H1 (cell line): ENCODE results near the gene EFEMP2. TPM values are rescaled to one million over a fixed set of nuclear protein-coding genes. Genes with fewer than 3 reads are reported as not detected.

ENCODE experiments used
- CTCF ChIA-PET: fragments of 300-600 bp; sonication (Branson Sonifier 250); formaldehyde crosslinking; loops from one replicate; lab custom pipeline; 2021; ENCODE audit not compliant: partially characterized antibody; lab: Charles Lee
- POLR2A ChIA-PET: fragments of 300-600 bp; sonication (Branson Sonifier 250); formaldehyde crosslinking; loops from one replicate; lab custom pipeline; 2021; ENCODE audit warnings: inconsistent platforms; ENCODE audit not compliant: partially characterized antibody; lab: Charles Lee
- DNase-seq, 2 experiments: peaks; one replicate each; pipeline versions ENCODE4 v3.0.0 to v3.0.0-alpha.2; 2010 to 2022; ENCODE audit warnings: low spot score in 2 of 2, low read depth in 1 of 2, mixed read lengths in 1 of 2
- FAIRE-seq: peaks from 2 replicates; lab custom pipeline; 2011; peaks lifted over from hg19 to GRCh38; lab: Jason Lieb, UNC
- H2AFZ ChIP-seq: 2 replicates; pipeline ENCODE4 v1.8.1; 2012; ENCODE audit warnings: low read length, inconsistent platforms
- H2AK5ac ChIP-seq: 2 replicates; pipeline ENCODE4 v1.6.1; 2013; ENCODE audit warnings: low read depth, low read length
- H2BK120ac ChIP-seq: replicated peaks from 2 replicates; pipeline ENCODE3; 2013; ENCODE audit warnings: low read depth, low read length, inconsistent platforms
- H2BK12ac ChIP-seq: 2 replicates; pipeline ENCODE4 v1.6.1; 2013; ENCODE audit warnings: low read depth, low read length
- H2BK15ac ChIP-seq: 2 replicates; pipeline ENCODE4 v1.6.1; 2013; ENCODE audit warnings: low read length
- H2BK20ac ChIP-seq: 2 replicates; pipeline ENCODE4 v1.6.1; 2013; ENCODE audit warnings: low read length
- H2BK5ac ChIP-seq: 2 replicates; pipeline ENCODE4 v1.6.1; 2013; ENCODE audit warnings: low read depth, low read length
- H3K14ac ChIP-seq: 2 replicates; pipeline ENCODE4 v1.6.1; 2013; ENCODE audit warnings: inconsistent platforms; ENCODE audit not compliant: insufficient read length
- H3K18ac ChIP-seq: 2 replicates; pipeline ENCODE4 v1.6.1; 2013; ENCODE audit warnings: low read length; ENCODE audit errors: extremely low read depth
- H3K23ac ChIP-seq: 2 replicates; pipeline ENCODE4 v1.6.1; 2013; ENCODE audit warnings: inconsistent platforms; ENCODE audit not compliant: insufficient read length
- H3K23me2 ChIP-seq: 2 replicates; pipeline ENCODE4 v1.6.1; 2013; ENCODE audit warnings: low read depth, low read length
- H3K27ac ChIP-seq: 2 replicates; pipeline ENCODE4 v1.6.1; 2011; ENCODE audit warnings: low read depth, low read length, inconsistent platforms
- H3K27me3 ChIP-seq, 4 experiments: replicated peaks in 1 of 4; 1 replicate in 1 of 4; 2 replicates in 3 of 4; pipeline versions ENCODE4 v1.6.1 to v1.8.1; 2011 to 2013; ENCODE audit warnings: low read length in 3 of 4, mild to moderate bottlenecking in 3 of 4, inconsistent platforms in 2 of 4, mixed read lengths in 2 of 4, moderate library complexity in 1 of 4; ENCODE audit not compliant: control insufficient read depth in 3 of 4, insufficient read depth in 3 of 4; ENCODE audit errors: extremely low read depth in 1 of 4
- H3K36me3 ChIP-seq, 4 experiments: 2 replicates each; pipeline versions ENCODE4 v1.6.1 to v1.8.1; 2011 to 2013; ENCODE audit warnings: mild to moderate bottlenecking in 4 of 4, low read length in 3 of 4, moderate library complexity in 2 of 4, control low read depth in 1 of 4, inconsistent platforms in 1 of 4; ENCODE audit not compliant: insufficient read depth in 4 of 4, control insufficient read depth in 2 of 4
- H3K4ac ChIP-seq: replicated peaks from 2 replicates; pipeline ENCODE3; 2013; ENCODE audit warnings: low read length, low read depth, mixed read lengths, inconsistent platforms; ENCODE audit not compliant: insufficient read length
- H3K4me1 ChIP-seq, 4 experiments: replicated peaks in 1 of 4; 1 replicate in 1 of 4; 2 replicates in 3 of 4; pipeline versions ENCODE4 v1.6.1 to v1.8.1; 2011 to 2013; ENCODE audit warnings: low read length in 3 of 4, inconsistent platforms in 2 of 4, mixed read lengths in 1 of 4; ENCODE audit not compliant: insufficient read depth in 4 of 4, control insufficient read depth in 3 of 4
- H3K4me2 ChIP-seq, 2 experiments: 2 replicates each; pipeline versions ENCODE4 v1.6.1 to v1.8.1; 2011 to 2013; ENCODE audit warnings: low read depth in 2 of 2, low read length in 2 of 2, control low read depth in 1 of 2, inconsistent platforms in 1 of 2, mild to moderate bottlenecking in 1 of 2; ENCODE audit not compliant: insufficient read depth in 1 of 2
- H3K4me3 ChIP-seq, 4 experiments: fragments of 200-600, 300-600 bp in 1 of 4; sonication (generic), shearing (Covaris generic), sonication (Bioruptor Twin) in 1 of 4; 2 replicates each; pipeline versions ENCODE4 v1.5.1 to v1.8.1; 2011 to 2016; ENCODE audit warnings: low read length in 4 of 4, low read depth in 3 of 4, control low read depth in 2 of 4, inconsistent platforms in 2 of 4, mild to moderate bottlenecking in 2 of 4, mixed read lengths in 1 of 4, moderate library complexity in 1 of 4; ENCODE audit not compliant: insufficient read depth in 2 of 4; ENCODE audit errors: extremely low read depth in 1 of 4
- H3K56ac ChIP-seq: replicated peaks from 2 replicates; pipeline ENCODE3; 2013; ENCODE audit warnings: low read depth, mild to moderate bottlenecking, mixed read lengths, low read length, inconsistent platforms; ENCODE audit not compliant: insufficient read length
- H3K79me1 ChIP-seq: 2 replicates; pipeline ENCODE4 v1.6.1; 2013; ENCODE audit warnings: low read depth, low read length, control low read depth
- H3K79me2 ChIP-seq, 2 experiments: 2 replicates each; pipeline versions ENCODE4 v1.6.1 to v1.8.1; 2012 to 2013; ENCODE audit warnings: low read length in 2 of 2, mild to moderate bottlenecking in 2 of 2, inconsistent platforms in 1 of 2; ENCODE audit not compliant: insufficient read depth in 2 of 2, control insufficient read depth in 1 of 2
- H3K9ac ChIP-seq, 4 experiments: replicated peaks in 1 of 4; 1 replicate in 1 of 4; 2 replicates in 3 of 4; pipeline versions ENCODE4 v1.6.1 to v1.8.1; 2011 to 2013; ENCODE audit warnings: low read depth in 3 of 4, low read length in 3 of 4, control low read depth in 2 of 4, mild to moderate bottlenecking in 2 of 4, moderate library complexity in 2 of 4, inconsistent platforms in 1 of 4; ENCODE audit errors: extremely low read depth in 1 of 4
- H3K9me3 ChIP-seq, 2 experiments: 2 replicates each; pipeline versions ENCODE4 v1.6.1 to v1.8.1; 2012 to 2013; ENCODE audit warnings: mild to moderate bottlenecking in 2 of 2, moderate library complexity in 2 of 2, control low read depth in 1 of 2, inconsistent platforms in 1 of 2, low read depth in 1 of 2, low read length in 1 of 2, mixed read lengths in 1 of 2; ENCODE audit not compliant: insufficient read depth in 2 of 2
- H4K20me1 ChIP-seq, 2 experiments: replicated peaks in 1 of 2; 2 replicates each; pipeline versions ENCODE3 to v1.8.1; 2011 to 2013; ENCODE audit warnings: inconsistent platforms in 2 of 2, low read length in 2 of 2, mild to moderate bottlenecking in 1 of 2; ENCODE audit not compliant: insufficient read depth in 2 of 2, control insufficient read depth in 1 of 2
- H4K5ac ChIP-seq: 2 replicates; pipeline ENCODE4 v1.6.1; 2013; ENCODE audit warnings: low read length, low read depth, mixed read lengths, inconsistent platforms; ENCODE audit not compliant: insufficient read length
- H4K8ac ChIP-seq: 2 replicates; pipeline ENCODE4 v1.8.0; 2013; ENCODE audit warnings: mild to moderate bottlenecking, moderate library complexity, low read length, inconsistent platforms; ENCODE audit not compliant: insufficient read depth; ENCODE audit errors: extremely low read depth
- H4K91ac ChIP-seq: replicated peaks from 2 replicates; pipeline ENCODE3; 2013; ENCODE audit warnings: low read length, mixed read lengths, inconsistent platforms; ENCODE audit not compliant: insufficient read length
- ASH2L ChIP-seq: fragments of 200-600, 300-600 bp; sonication (generic); IDR thresholded peaks from one replicate; pipeline ENCODE4 v1.7.1; 2017; ENCODE audit warnings: low read length
- CTBP2 ChIP-seq: IDR thresholded peaks from 2 replicates; pipeline ENCODE4 v1.7.0; 2011; ENCODE audit warnings: borderline replicate concordance, mild to moderate bottlenecking, moderate library complexity, mixed read lengths, low read length; ENCODE audit not compliant: insufficient read depth, insufficient read length
- GABPA ChIP-seq: IDR thresholded peaks from 2 replicates; pipeline ENCODE4 v1.6.1; 2011; ENCODE audit warnings: mild to moderate bottlenecking, low read length, moderate library complexity, borderline replicate concordance; ENCODE audit not compliant: insufficient read depth
- HDAC6 ChIP-seq: IDR thresholded peaks from one replicate; pipeline ENCODE4 v1.7.1; 2012; ENCODE audit warnings: low read depth, mild to moderate bottlenecking, inconsistent platforms, low read length, moderate library complexity
- KDM5A ChIP-seq: fragments of 200-600 bp; IDR thresholded peaks from 2 replicates; pipeline ENCODE4 v1.7.1; 2012; ENCODE audit warnings: mild to moderate bottlenecking, low read length, inconsistent platforms, mixed read lengths
- MAFK ChIP-seq: IDR thresholded peaks from 2 replicates; pipeline ENCODE4 v1.6.1; 2012; ENCODE audit warnings: low read depth, mild to moderate bottlenecking, improper control_type of control experiment, low read length
- NRF1 ChIP-seq: IDR thresholded peaks from 2 replicates; pipeline ENCODE4 v1.6.1; 2011; ENCODE audit warnings: mild to moderate bottlenecking, low read depth, low read length, improper control_type of control experiment
- POLR2A ChIP-seq, 2 experiments: IDR thresholded peaks; 1 replicate in 1 of 2; 2 replicates in 1 of 2; pipeline ENCODE4 v1.6.1; 2011; ENCODE audit warnings: low read depth in 2 of 2, low read length in 2 of 2, mild to moderate bottlenecking in 2 of 2; ENCODE audit errors: control extremely low read depth in 1 of 2
- RBBP5 ChIP-seq: IDR thresholded peaks from 2 replicates; pipeline ENCODE4 v1.7.1; 2012; ENCODE audit warnings: low read depth, mild to moderate bottlenecking, inconsistent platforms, low read length, moderate library complexity, borderline replicate concordance
- TAF7 ChIP-seq: optimal IDR thresholded peaks from 2 replicates; pipeline ENCODE3; 2011; ENCODE audit warnings: low read depth, mild to moderate bottlenecking, inconsistent platforms, low read length, moderate library complexity, borderline replicate concordance
- WGBS, 2 experiments: shearing (Covaris generic) in 1 of 2; methylation state at CpG; one replicate each; pipeline versions ENCODE4 v1.1.6 to v1.1.7; 2013 to 2015; ENCODE audit warnings: low lambda C conversion rate in 2 of 2, mixed read lengths in 2 of 2, inconsistent platforms in 1 of 2, low coverage in 1 of 2, missing lambda C conversion rate in 1 of 2; ENCODE audit not compliant: insufficient replicate concordance in 2 of 2, insufficient coverage in 1 of 2, insufficient read length in 1 of 2; ENCODE audit errors: extremely low coverage in 1 of 2, missing lambda C conversion rate in 1 of 2; 5-methylcytosine and 5-hydroxymethylcytosine counted together
- polyA plus RNA-seq, 7 experiments: library from polyadenylated mRNA; depleted of rRNA in 3 of 7; stranded (reverse) in 5 of 7; unstranded in 2 of 7; fragments of >200 nt in 5 of 7; fragments of 200-250 nt in 2 of 7; gene quantifications; 1 replicate in 5 of 7; 2 replicates in 1 of 7; 4 replicates in 1 of 7; pipeline versions ENCODE4 v1.2.1 to v1.2.3, GENCODE V29; 2011 to 2013; ENCODE audit warnings: missing spikeins in 2 of 7, mixed read lengths in 2 of 7
- total RNA-seq: library from RNA; stranded (reverse); fragmentation: NEBNext Ultra II Directional; extraction: Animal tissue kit (Norgen Biotek cat#: 25700); gene quantifications from 2 replicates; pipeline ENCODE4 v1.2.1, GENCODE V29; 2021
- TF ChIP-seq, protein P1 (sequence below): IDR thresholded peaks from 2 replicates; pipeline ENCODE4 v1.6.1; 2011; ENCODE audit warnings: low read depth, mild to moderate bottlenecking, low read length; ENCODE audit not compliant: insufficient read depth

EFEMP2 gene
- total and polyA plus RNA-seq, 2 of the 8 experiments (the other 6 are each of a cell fraction or from before 2014, with no cell fraction given), result 8.8 to 17.2 TPM

DNA sequence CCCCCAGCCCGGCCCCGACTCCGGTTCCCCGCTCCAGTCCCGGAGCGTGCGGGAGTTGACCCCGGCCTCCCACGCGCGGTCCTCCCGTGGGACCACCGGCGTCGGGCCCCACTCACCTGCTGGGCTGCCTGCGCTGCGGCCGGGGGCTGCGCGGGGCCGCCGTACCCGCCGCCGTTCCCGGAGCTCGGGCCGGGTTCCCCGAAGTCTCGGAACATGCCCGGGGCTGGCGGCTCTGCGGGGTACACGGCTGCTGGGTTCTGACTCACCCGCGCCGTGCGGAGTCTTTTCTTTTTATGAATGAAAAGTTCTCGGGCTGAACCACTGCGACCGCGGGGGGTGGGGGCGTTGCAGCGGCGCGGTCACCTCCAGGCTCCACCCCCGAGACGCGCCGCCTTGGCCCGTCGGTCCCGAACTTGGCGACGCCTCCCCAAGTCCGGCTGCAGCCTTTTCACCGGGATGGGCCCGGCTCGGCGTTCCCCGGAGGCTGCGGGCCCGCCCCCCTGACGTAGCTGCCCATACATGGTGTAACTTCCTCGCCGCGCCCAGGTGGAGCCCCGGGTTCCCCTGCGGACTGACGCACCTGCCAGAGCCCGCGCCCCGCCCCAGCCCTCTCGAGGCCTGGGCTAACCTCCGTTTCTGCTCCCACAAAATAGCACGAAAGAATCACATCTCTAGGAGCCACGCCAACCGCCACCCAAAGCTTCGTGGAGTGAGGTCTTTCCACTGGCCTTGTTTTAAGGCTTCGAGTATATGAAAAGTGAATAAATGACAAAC lies 27.7 kb upstream of the EFEMP2 start, which contains the start of gene FOSL1:
Gene FOSL1, minus strand, starts transcription at position 264 of the 774 bp plus-strand sequence. Its CDS starts 49 bp downstream, at position 215.
- H3K4me2 ChIP-seq, result peak within 1 kb of the TSS; percentile 78 to 89
- no peak within 1 kb of the TSS for H3K27ac ChIP-seq
- H3K9ac ChIP-seq, result peak within 1 kb of the TSS in 3 of 4 experiments; percentile 20 to 38 (median 27); a peak in 4 of 7 replicates
- peaks cover 3 to 11% (median 8%) of the 10 kb centered on the region in 4 experiments; a peak in 6 of 7 replicates for H3K4me1 ChIP-seq
- no peak within 1 kb of the TSS for H2AFZ ChIP-seq
- H4K5ac ChIP-seq, result no peak within 1 kb of the TSS
- H3K23me2 ChIP-seq, result peaks cover 9% of the 10 kb centered on the region; the same call in 1 of the 2 replicates
- ChIA-PET POLR2A (interaction anchor here (0.6 to 2.6 kb wide), 8 partner anchors 9 to 47 kb away, joined by 3 to 18 read pairs (median 4); partner anchors contain the start of genes CCDC85B and FIBP), CTCF (interaction anchor here (1.5 to 9.7 kb wide), 5 partner anchors 10 to 88 kb away, joined by 3 to 150 read pairs (median 8); partner anchors contain the start of genes CCDC85B and FIBP)
- no peak within 1 kb of the TSS for H3K4ac ChIP-seq
- peak within 1 kb of the TSS; percentile 4 for H4K91ac ChIP-seq
- WGBS, 2 experiments, result 2% methylated on average over 32 of the region's 80 CpGs; no CpG with 5 or more reads in 1 of the 2 experiments
- no peaks in the 10 kb centered on the region for H3K36me3 ChIP-seq
- H3K27me3 ChIP-seq, result peaks cover 15 to 41% (median 36%) of the 10 kb centered on the region in 4 experiments
- H2BK120ac ChIP-seq, result peak within 1 kb of the TSS; percentile 78
- H4K8ac ChIP-seq, result peak within 1 kb of the TSS; percentile 91
- no peak within 1 kb of the TSS for H3K56ac ChIP-seq
- no peak within 1 kb of the TSS for H3K23ac ChIP-seq
- peak within 1 kb of the TSS; percentile 39 to 71 (median 52) for H3K4me3 ChIP-seq
- H3K9me3 ChIP-seq, result no peaks in the 10 kb centered on the region
- no peak within 1 kb of the TSS for H2BK20ac ChIP-seq
- H3K79me2 ChIP-seq, result no peaks in the 10 kb centered on the region
- no peak within 1 kb of the TSS for H2BK15ac ChIP-seq
- peak within 1 kb of the TSS; percentile 16; the same call in 1 of the 2 replicates for H2BK5ac ChIP-seq
- DNase-seq (peak; percentile 91 to 93), FAIRE-seq (no peak)
- H2AK5ac ChIP-seq, result no peak within 1 kb of the TSS
- no peak within 1 kb of the TSS for H3K14ac ChIP-seq
- peaks cover 0 to 4% of the 10 kb centered on the region in 2 experiments for H4K20me1 ChIP-seq
- H3K18ac ChIP-seq, result peak within 1 kb of the TSS; percentile 87
- peak within 1 kb of the TSS; percentile 40 for H2BK12ac ChIP-seq
- no peaks in the 10 kb centered on the region; the same call in 1 of the 2 replicates for H3K79me1 ChIP-seq
- TF ChIP-seq TAF7 (no peak), KDM5A (no peak), NRF1 (no peak), RBBP5 (no peak), HDAC6 (no peak), GABPA (no peak), POLR2A (IDR thresholded peaks at IDR 0.05; ENCODE audit: control extremely low read depth in 1 of 2, low read depth in 2 of 2, low read length in 2 of 2) (peak in 1 of 2 experiments; percentile 61; a peak in 2 of 3 replicates), CTBP2 (peak; percentile 50), MAFK (no peak), ASH2L (peak; percentile 79)
- TF ChIP-seq, protein P1, sequence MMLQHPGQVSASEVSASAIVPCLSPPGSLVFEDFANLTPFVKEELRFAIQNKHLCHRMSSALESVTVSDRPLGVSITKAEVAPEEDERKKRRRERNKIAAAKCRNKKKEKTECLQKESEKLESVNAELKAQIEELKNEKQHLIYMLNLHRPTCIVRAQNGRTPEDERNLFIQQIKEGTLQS, result no peak
